SK-N-SH (cell line): ENCODE results near the gene MROH2B. TPM values are rescaled to one million over a fixed set of nuclear protein-coding genes. Genes with fewer than 3 reads are reported as not detected.

Source experiments
- CTCF ChIA-PET: fragments of 300-600, 350-600 bp; formaldehyde crosslinking; extraction: SDS; loops from one replicate; lab custom pipeline; 2021; lab: Yijun Ruan, JAX
- POLR2A ChIA-PET: fragments of 350-600 bp; sonication (Branson Sonifier 250); formaldehyde crosslinking; extraction: SDS; loops from one replicate; lab custom pipeline; 2020; ENCODE audit warnings: antibody characterized with exemption, inconsistent platforms; lab: Yijun Ruan, JAX
- DNase-seq: peaks from one replicate; pipeline ENCODE4 v3.0.0; 2012
- H2AFZ ChIP-seq: fragments of 200-600 bp; sonication (generic); 2 replicates; pipeline ENCODE4 v1.8.1; 2016; ENCODE audit warnings: antibody characterized with exemption, mild to moderate bottlenecking, low read depth
- H3F3A ChIP-seq: fragments of 200-600 bp; sonication (generic); replicated peaks from 2 replicates; pipeline ENCODE3; 2016; ENCODE audit warnings: antibody characterized with exemption, mild to moderate bottlenecking; ENCODE audit not compliant: insufficient read depth
- H3K27ac ChIP-seq, 2 experiments: fragments of 200-500 bp in 1 of 2; fragments of 200-600 bp in 1 of 2; sonication (Bioruptor generic) in 1 of 2; sonication (generic), shearing (Covaris generic) in 1 of 2; 2 replicates each; pipeline versions ENCODE4 v1.5.1 to v1.6.1; 2014 to 2016; ENCODE audit warnings: low read depth in 2 of 2, inconsistent platforms in 1 of 2, low read length in 1 of 2, mild to moderate bottlenecking in 1 of 2, mixed read lengths in 1 of 2
- H3K27me3 ChIP-seq: fragments of 200-600 bp; sonication (generic), shearing (Covaris generic); 2 replicates; pipeline ENCODE4 v1.6.1; 2016; ENCODE audit warnings: mixed run types; ENCODE audit not compliant: insufficient read depth
- H3K36me3 ChIP-seq, 2 experiments: fragments of 200-500 bp in 1 of 2; fragments of 200-600 bp in 1 of 2; sonication (Bioruptor generic) in 1 of 2; sonication (generic) in 1 of 2; replicated peaks in 1 of 2; 2 replicates each; pipeline versions ENCODE3 to v1.5.1; 2014 to 2016; ENCODE audit warnings: low read length in 1 of 2, mild to moderate bottlenecking in 1 of 2; ENCODE audit not compliant: insufficient read depth in 2 of 2, control insufficient read depth in 1 of 2
- H3K4me1 ChIP-seq, 2 experiments: fragments of 200-500 bp in 1 of 2; fragments of 200-600 bp in 1 of 2; sonication (Bioruptor generic) in 1 of 2; sonication (generic), shearing (Covaris generic) in 1 of 2; 2 replicates each; pipeline versions ENCODE4 v1.5.1 to v1.6.1; 2014 to 2016; ENCODE audit warnings: low read depth in 1 of 2, low read length in 1 of 2, mixed run types in 1 of 2; ENCODE audit not compliant: insufficient read depth in 2 of 2, control insufficient read depth in 1 of 2
- H3K4me2 ChIP-seq: fragments of 200-600 bp; sonication (generic), shearing (Covaris generic); 2 replicates; pipeline ENCODE4 v1.6.1; 2017; ENCODE audit warnings: mixed run types
- H3K4me3 ChIP-seq, 2 experiments: fragments of 200-500 bp in 1 of 2; fragments of 200-600 bp in 1 of 2; sonication (Bioruptor generic) in 1 of 2; sonication (generic), shearing (Covaris generic) in 1 of 2; 2 replicates each; pipeline versions ENCODE4 v1.5.1 to v1.8.1; 2014 to 2016; ENCODE audit warnings: low read depth in 2 of 2, inconsistent platforms in 1 of 2, low read length in 1 of 2, mild to moderate bottlenecking in 1 of 2, mixed read lengths in 1 of 2, moderate library complexity in 1 of 2
- H3K79me2 ChIP-seq: fragments of 200-600 bp; sonication (generic); 2 replicates; pipeline ENCODE4 v1.8.1; 2017; ENCODE audit warnings: mild to moderate bottlenecking; ENCODE audit not compliant: insufficient read depth
- H3K9ac ChIP-seq: fragments of 200-600 bp; sonication (generic); 2 replicates; pipeline ENCODE4 v1.6.1; 2017; ENCODE audit warnings: mixed run types
- H3K9me2 ChIP-seq: fragments of 200-600 bp; sonication (generic); 2 replicates; pipeline ENCODE4 v1.6.1; 2017; ENCODE audit warnings: mixed run types
- H3K9me3 ChIP-seq: fragments of 200-600 bp; sonication (generic); 2 replicates; pipeline ENCODE4 v1.6.1; 2017; ENCODE audit warnings: mixed run types, mild to moderate bottlenecking, moderate library complexity
- H4K20me1 ChIP-seq: fragments of 200-600 bp; sonication (generic); 2 replicates; pipeline ENCODE4 v1.6.1; 2017; ENCODE audit warnings: mild to moderate bottlenecking, mixed run types; ENCODE audit not compliant: insufficient read depth
- CTCF ChIP-seq: fragments of 200-600 bp; sonication (generic); IDR thresholded peaks from 2 replicates; pipeline ENCODE4 v1.6.1; 2017; ENCODE audit warnings: antibody characterized with exemption, mild to moderate bottlenecking, moderate library complexity
- ELF1 ChIP-seq: IDR thresholded peaks from 2 replicates; pipeline ENCODE4 v1.4.0; 2012
- IRF3 ChIP-seq: fragments of 150-350 bp; IDR thresholded peaks from 2 replicates; pipeline ENCODE4 v1.6.1; 2016; ENCODE audit warnings: mild to moderate bottlenecking, low read depth, low read length
- JUND ChIP-seq: IDR thresholded peaks from 2 replicates; pipeline ENCODE4 v1.4.0; 2012
- MAX ChIP-seq: IDR thresholded peaks from 2 replicates; pipeline ENCODE4 v1.4.0; 2012; ENCODE audit warnings: low read depth
- NFIC ChIP-seq: IDR thresholded peaks from 2 replicates; pipeline ENCODE4 v1.4.0; 2012; ENCODE audit warnings: borderline replicate concordance
- PBX3 ChIP-seq: IDR thresholded peaks from 2 replicates; pipeline ENCODE4; 2012
- POLR2AphosphoS5 ChIP-seq: IDR thresholded peaks from 2 replicates; pipeline ENCODE4 v1.6.1; 2012; ENCODE audit warnings: low read depth, low read length
- RCOR1 ChIP-seq: fragments of 150-350 bp; IDR thresholded peaks from 2 replicates; pipeline ENCODE4 v1.6.1; 2017; ENCODE audit warnings: antibody characterized with exemption, low read length
- REST ChIP-seq: IDR thresholded peaks from 2 replicates; pipeline ENCODE4 v1.6.1; 2012; ENCODE audit warnings: mild to moderate bottlenecking, low read depth, low read length, moderate library complexity
- USF1 ChIP-seq: IDR thresholded peaks from 2 replicates; pipeline ENCODE4 v1.4.0; 2012; ENCODE audit warnings: low read depth, borderline replicate concordance
- USF2 ChIP-seq: fragments of 150-350 bp; IDR thresholded peaks from 2 replicates; pipeline ENCODE4 v1.6.1; 2017; ENCODE audit warnings: antibody characterized with exemption, low read length, low read depth, borderline replicate concordance
- YY1 ChIP-seq: IDR thresholded peaks from 2 replicates; pipeline ENCODE4 v1.4.0; 2012; ENCODE audit warnings: low read depth, mild to moderate bottlenecking
- ZBTB33 ChIP-seq: IDR thresholded peaks from 2 replicates; pipeline ENCODE4 v1.4.0; 2012; ENCODE audit warnings: low read depth, borderline replicate concordance
- WGBS: methylation state at CpG from one replicate; pipeline ENCODE4 v1.1.6; 2017; ENCODE audit warnings: low lambda C conversion rate; 5-methylcytosine and 5-hydroxymethylcytosine counted together
- polyA plus RNA-seq, 3 experiments: library from polyadenylated mRNA; depleted of rRNA; stranded (reverse); fragments of >200 nt; gene quantifications; 2 replicates each; pipeline ENCODE4 v1.2.3, GENCODE V29; 2012

Gene MROH2B
- polyA plus RNA-seq, 1 of the 3 experiments (the other 2 are of a cell fraction): not detected

GRCh38 chr5:40999142-40999541 lies 72.0 kb downstream of the MROH2B start:
- Histone ChIP-seq H4K20me1 (no peaks in the 10 kb centered on the region), H3K9me2 (no peaks in the 10 kb centered on the region), H3K9me3 (no peaks in the 10 kb centered on the region), H3K79me2 (no peaks in the 10 kb centered on the region), H3K27me3 (no peaks in the 10 kb centered on the region), H3K4me3 (no peak overlapping the region), H3K36me3 (no peaks in the 10 kb centered on the region), H3K4me1 (no peaks in the 10 kb centered on the region), H2AFZ (no peak overlapping the region), H3F3A (no peaks in the 10 kb centered on the region), H3K4me2 (no peak overlapping the region), H3K27ac (no peak overlapping the region), H3K9ac (no peak overlapping the region)
- POLR2A ChIA-PET: no interaction called here
- 35% methylated on average over 1 of the region's 1 CpG for WGBS
- TF ChIP-seq IRF3 (no peak), NFIC (no peak), POLR2AphosphoS5 (no peak), JUND (no peak), ZBTB33 (no peak), USF1 (no peak), CTCF (no peak), PBX3 (no peak), USF2 (no peak), RCOR1 (no peak), YY1 (no peak), REST (no peak), ELF1 (no peak), MAX (no peak)
- no peak for DNase-seq
- CTCF ChIA-PET: no interaction called here
